OCI-LY1 (cell line): ENCODE results near the gene SMIM41.
A peak's percentile ranks its signal among the peaks of the same experiment; 100 is the strongest.

Experiments
- H2AFZ ChIP-seq: fragments of 200-600 bp; sonication (generic), shearing (Covaris generic); 2 replicates; pipeline ENCODE4 v1.6.0; 2014; ENCODE audit warnings: antibody characterized with exemption, mild to moderate bottlenecking, low read length
- H3F3A ChIP-seq: fragments of 200-600 bp; sonication (generic), shearing (Covaris generic); 2 replicates; pipeline ENCODE4 v1.6.0; 2014; ENCODE audit warnings: mild to moderate bottlenecking, antibody characterized with exemption, low read length, moderate library complexity; ENCODE audit not compliant: insufficient read depth
- H3K27ac ChIP-seq: fragments of 200-600 bp; sonication (generic); 2 replicates; pipeline ENCODE4 v1.5.1; 2014; ENCODE audit warnings: low read length, mixed run types, mild to moderate bottlenecking, low read depth; ENCODE audit not compliant: poor library complexity, severe bottlenecking
- H3K27me3 ChIP-seq: fragments of 200-600 bp; sonication (generic); 2 replicates; pipeline ENCODE4 v1.6.0; 2014; ENCODE audit warnings: antibody characterized with exemption, mild to moderate bottlenecking, low read length, moderate library complexity; ENCODE audit not compliant: insufficient read depth
- H3K36me3 ChIP-seq: fragments of 200-600 bp; sonication (generic); 2 replicates; pipeline ENCODE4 v1.6.1; 2014; ENCODE audit warnings: mild to moderate bottlenecking, antibody characterized with exemption, low read length, moderate library complexity, mixed read lengths; ENCODE audit not compliant: insufficient read depth
- H3K4me1 ChIP-seq: fragments of 200-600 bp; sonication (generic); 2 replicates; pipeline ENCODE4 v1.5.1; 2014; ENCODE audit warnings: mild to moderate bottlenecking, low read length, moderate library complexity; ENCODE audit not compliant: insufficient read depth, severe bottlenecking
- H3K4me2 ChIP-seq: fragments of 200-600 bp; sonication (generic), shearing (Covaris generic); 2 replicates; pipeline ENCODE4 v1.6.1; 2014; ENCODE audit warnings: low read length
- H3K4me3 ChIP-seq: fragments of 200-600 bp; sonication (generic); 2 replicates; pipeline ENCODE4 v1.5.1; 2014; ENCODE audit warnings: low read length, low read depth, mild to moderate bottlenecking, mixed read lengths; ENCODE audit not compliant: poor library complexity, severe bottlenecking
- H3K79me2 ChIP-seq: fragments of 200-600 bp; shearing (Covaris generic); 2 replicates; pipeline ENCODE4 v1.6.1; 2016; ENCODE audit warnings: mixed run types, low read length, mixed read lengths; ENCODE audit not compliant: insufficient read depth
- H3K9ac ChIP-seq: fragments of 200-600 bp; sonication (generic), shearing (Covaris generic); 2 replicates; pipeline ENCODE4 v1.6.1; 2014; ENCODE audit warnings: mild to moderate bottlenecking, low read length, mixed read lengths
- H3K9me2 ChIP-seq: fragments of 200-600 bp; sonication (generic), shearing (Covaris generic); 2 replicates; pipeline ENCODE4 v1.6.1; 2014; ENCODE audit warnings: low read depth, mild to moderate bottlenecking, low read length, mixed read lengths
- H3K9me3 ChIP-seq: fragments of 200-600 bp; shearing (Covaris generic); 2 replicates; pipeline ENCODE4 v1.6.1; 2014; ENCODE audit warnings: low read length, mixed read lengths
- H4K20me1 ChIP-seq: fragments of 200-600 bp; sonication (generic), shearing (Covaris generic); 2 replicates; pipeline ENCODE4 v1.6.0; 2016; ENCODE audit warnings: mild to moderate bottlenecking, low read length; ENCODE audit not compliant: insufficient read depth
- EZH2 ChIP-seq: fragments of 200-600 bp; sonication (generic), shearing (Covaris generic); IDR thresholded peaks from 2 replicates; pipeline ENCODE4 v1.8.0; 2017; ENCODE audit warnings: borderline replicate concordance, mixed run types, mild to moderate bottlenecking, antibody characterized with exemption, low read length, moderate library complexity, mixed read lengths
- TF ChIP-seq, protein P1 (sequence below): fragments of 200-600 bp; sonication (generic), shearing (Covaris generic); IDR thresholded peaks from 2 replicates; pipeline ENCODE4 v1.5.1; 2017; ENCODE audit warnings: mild to moderate bottlenecking, antibody characterized with exemption, low read length, moderate library complexity, mixed read lengths

SMIM41 gene

DNA sequence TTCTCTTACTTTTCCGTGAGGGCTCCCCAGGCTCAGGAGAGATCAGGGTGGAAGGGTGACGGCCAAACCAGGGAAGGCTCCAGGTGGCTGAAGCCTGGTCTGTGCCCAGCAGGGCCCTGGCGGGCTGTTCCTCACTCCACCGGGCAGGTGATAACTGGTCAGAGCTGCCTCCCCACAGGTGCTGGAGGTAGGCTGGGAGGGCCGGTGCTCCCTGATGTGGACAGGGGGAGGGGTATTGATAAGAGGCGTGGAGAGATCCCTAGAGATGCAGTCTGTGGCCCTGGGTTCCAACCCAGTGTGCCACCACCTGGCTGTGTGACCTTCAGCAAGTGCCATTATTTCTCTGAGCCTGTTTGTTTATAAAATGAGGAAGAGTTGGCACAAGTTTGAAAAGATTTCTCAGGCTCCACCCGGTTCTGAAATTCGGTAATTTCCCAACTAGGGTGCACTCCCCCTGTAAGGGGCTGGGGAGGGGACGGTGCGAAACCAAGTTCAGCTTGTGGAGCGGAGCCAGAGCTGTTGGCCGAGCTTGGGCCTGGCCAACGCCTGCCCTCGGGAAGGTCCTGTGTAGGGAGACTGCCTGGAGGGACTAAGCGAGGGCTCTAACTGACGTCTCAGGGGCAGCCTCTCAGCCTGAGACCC is 29.3 kb upstream of the SMIM41 start:
- H3K9ac ChIP-seq = peak overlapping the region; percentile 69
- peak overlapping the region; percentile 88 for H3K4me2 ChIP-seq
- TF ChIP-seq EZH2 = no peak
- TF ChIP-seq, protein P1, sequence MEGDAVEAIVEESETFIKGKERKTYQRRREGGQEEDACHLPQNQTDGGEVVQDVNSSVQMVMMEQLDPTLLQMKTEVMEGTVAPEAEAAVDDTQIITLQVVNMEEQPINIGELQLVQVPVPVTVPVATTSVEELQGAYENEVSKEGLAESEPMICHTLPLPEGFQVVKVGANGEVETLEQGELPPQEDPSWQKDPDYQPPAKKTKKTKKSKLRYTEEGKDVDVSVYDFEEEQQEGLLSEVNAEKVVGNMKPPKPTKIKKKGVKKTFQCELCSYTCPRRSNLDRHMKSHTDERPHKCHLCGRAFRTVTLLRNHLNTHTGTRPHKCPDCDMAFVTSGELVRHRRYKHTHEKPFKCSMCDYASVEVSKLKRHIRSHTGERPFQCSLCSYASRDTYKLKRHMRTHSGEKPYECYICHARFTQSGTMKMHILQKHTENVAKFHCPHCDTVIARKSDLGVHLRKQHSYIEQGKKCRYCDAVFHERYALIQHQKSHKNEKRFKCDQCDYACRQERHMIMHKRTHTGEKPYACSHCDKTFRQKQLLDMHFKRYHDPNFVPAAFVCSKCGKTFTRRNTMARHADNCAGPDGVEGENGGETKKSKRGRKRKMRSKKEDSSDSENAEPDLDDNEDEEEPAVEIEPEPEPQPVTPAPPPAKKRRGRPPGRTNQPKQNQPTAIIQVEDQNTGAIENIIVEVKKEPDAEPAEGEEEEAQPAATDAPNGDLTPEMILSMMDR = no peak
- H3K9me2 ChIP-seq = no peaks in the 10 kb centered on the region
- peak overlapping the region; percentile 61 for H3K4me3 ChIP-seq
- H4K20me1 ChIP-seq = no peaks in the 10 kb centered on the region
- H3K4me1 ChIP-seq = peaks cover 23% of the 10 kb centered on the region
- H3F3A ChIP-seq = no peaks in the 10 kb centered on the region
- no peaks in the 10 kb centered on the region for H3K27me3 ChIP-seq
- no peak overlapping the region for H3K27ac ChIP-seq
- H3K9me3 ChIP-seq = no peaks in the 10 kb centered on the region
- H2AFZ ChIP-seq = no peak overlapping the region
- H3K36me3 ChIP-seq = no peaks in the 10 kb centered on the region; the same call in 1 of the 2 replicates
- H3K79me2 ChIP-seq = no peaks in the 10 kb centered on the region

DNA sequence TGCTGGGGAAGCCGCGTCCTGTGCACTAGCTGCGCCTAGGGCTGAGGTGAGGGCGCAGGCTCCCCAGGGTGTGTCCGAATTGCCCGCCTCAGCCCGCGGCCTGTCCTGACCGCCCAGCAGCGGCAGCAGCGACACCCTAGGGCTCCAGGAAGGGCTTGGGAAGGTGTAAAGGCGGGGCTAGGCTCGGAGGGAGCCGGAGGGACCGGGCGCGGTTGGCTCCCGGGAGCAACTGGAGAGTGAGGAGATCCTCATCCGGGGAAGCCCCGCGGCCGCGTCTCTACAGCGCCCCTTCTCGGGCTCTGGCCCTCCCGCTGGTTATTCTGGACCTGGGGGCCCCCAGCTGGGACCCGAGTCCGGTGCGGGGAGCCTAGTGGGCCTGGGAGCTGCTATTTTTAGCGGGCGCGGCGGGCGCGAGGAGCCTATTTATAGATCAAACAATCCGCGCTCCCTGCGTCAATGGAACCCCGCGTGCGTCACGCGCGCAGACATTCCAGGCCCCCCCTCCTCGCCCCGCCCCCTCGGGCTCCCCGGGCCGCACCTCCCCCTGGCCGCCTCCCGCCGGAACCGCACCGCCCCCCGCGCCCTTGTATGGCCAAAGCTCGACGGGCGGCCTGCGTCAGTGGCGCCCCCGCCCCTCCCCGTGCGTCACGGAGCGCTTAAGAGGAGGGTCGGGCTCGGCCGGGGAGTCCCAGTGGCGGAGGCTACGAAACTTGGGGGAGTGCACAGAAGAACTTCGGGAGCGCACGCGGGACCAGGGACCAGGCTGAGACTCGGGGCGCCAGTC is 28.6 kb upstream of the SMIM41 start, which contains the start of gene NR4A1:
Gene NR4A1, plus strand, starts transcription at position 685 of the 784 bp plus-strand sequence. CDS start 2,887 bp downstream, outside the sequence.
- Histone ChIP-seq H3K36me3 (no peaks in the 10 kb centered on the region; the same call in 1 of the 2 replicates), H3K4me1 (peaks cover 23% of the 10 kb centered on the region), H3K4me2 (peak within 1 kb of the TSS; percentile 88), H3K4me3 (peak within 1 kb of the TSS; percentile 61), H3K79me2 (no peaks in the 10 kb centered on the region), H3K9me2 (no peaks in the 10 kb centered on the region), H2AFZ (peak within 1 kb of the TSS; percentile 67; the same call in 1 of the 2 replicates), H3F3A (no peaks in the 10 kb centered on the region), H3K9ac (peak within 1 kb of the TSS; percentile 69), H3K27me3 (no peaks in the 10 kb centered on the region), H3K9me3 (no peaks in the 10 kb centered on the region), H3K27ac (no peak within 1 kb of the TSS), H4K20me1 (no peaks in the 10 kb centered on the region)
- TF ChIP-seq, protein P1 = peak; percentile 24; the same call in 1 of the 2 replicates
- TF ChIP-seq EZH2 = no peak

DNA sequence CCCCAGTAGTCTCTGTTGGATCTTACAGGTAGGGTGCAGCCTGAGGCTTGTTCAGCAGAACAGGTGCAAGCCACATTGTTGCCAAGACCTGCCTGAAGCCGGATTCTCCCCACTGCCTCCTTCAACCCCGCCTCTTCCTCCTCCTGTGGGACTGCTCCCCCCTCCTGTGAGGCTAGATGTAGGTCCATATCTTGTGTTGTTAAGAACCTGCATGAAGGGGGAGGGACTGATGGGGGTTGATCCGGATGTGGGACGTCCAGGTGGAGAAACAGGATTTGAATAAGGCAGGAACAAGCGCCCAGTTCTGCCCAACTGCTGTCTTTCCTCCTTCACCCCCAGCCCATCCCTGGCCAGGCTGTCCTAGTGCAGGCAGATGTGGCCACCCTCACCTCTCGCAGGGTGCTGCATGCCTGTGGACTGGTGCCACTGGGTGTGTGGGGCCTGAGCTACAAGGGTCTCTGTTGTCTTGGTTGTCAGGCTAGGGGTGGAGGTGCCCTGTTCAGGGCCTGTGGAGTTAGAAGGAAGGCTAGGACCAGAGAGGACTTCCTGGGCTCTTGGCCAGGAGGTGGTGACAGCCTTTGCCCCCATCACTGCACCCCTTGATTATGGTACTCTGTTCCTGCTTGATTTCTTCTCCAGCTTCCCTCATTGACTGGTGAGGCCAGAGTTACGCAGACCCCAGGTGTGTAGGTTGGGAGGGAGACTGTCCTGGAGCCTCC is 26.9 kb upstream of the SMIM41 start:
- H3K4me1 ChIP-seq = peaks cover 23% of the 10 kb centered on the region
- H3K27me3 ChIP-seq = no peaks in the 10 kb centered on the region
- no peaks in the 10 kb centered on the region for H4K20me1 ChIP-seq
- H3K4me3 ChIP-seq = peak overlapping the region; percentile 61
- H3K36me3 ChIP-seq = no peaks in the 10 kb centered on the region; the same call in 1 of the 2 replicates
- H3F3A ChIP-seq = no peaks in the 10 kb centered on the region
- H3K9ac ChIP-seq = no peak overlapping the region; the same call in 1 of the 2 replicates
- H3K9me3 ChIP-seq = no peaks in the 10 kb centered on the region
- H3K4me2 ChIP-seq = peak overlapping the region; percentile 88
- no peak overlapping the region for H3K27ac ChIP-seq
- no peak overlapping the region for H2AFZ ChIP-seq
- H3K79me2 ChIP-seq = no peaks in the 10 kb centered on the region
- H3K9me2 ChIP-seq = no peaks in the 10 kb centered on the region
- no peak for TF ChIP-seq EZH2
- TF ChIP-seq, protein P1 = no peak
